ENCODE results near the gene SFXN3.

SFXN3 gene

GRCh38 chr10:101031128-101031795 is at the start of gene SFXN3, which contains the start of gene PDZD7:
Gene SFXN3, plus strand, starts transcription at chr10:101031234. Its CDS starts 3,461 bp downstream, at chr10:101034695.
Gene PDZD7, minus strand, starts transcription at chr10:101031129. Its CDS starts 910 bp downstream, at chr10:101030219.
- peak; percentile 78 to 89 for DNase-seq

- no peak for DNase-seq
These were observed 47.9 kb upstream of the SFXN3 start for GRCh38 chr10:100982916-100983830.

DNA sequence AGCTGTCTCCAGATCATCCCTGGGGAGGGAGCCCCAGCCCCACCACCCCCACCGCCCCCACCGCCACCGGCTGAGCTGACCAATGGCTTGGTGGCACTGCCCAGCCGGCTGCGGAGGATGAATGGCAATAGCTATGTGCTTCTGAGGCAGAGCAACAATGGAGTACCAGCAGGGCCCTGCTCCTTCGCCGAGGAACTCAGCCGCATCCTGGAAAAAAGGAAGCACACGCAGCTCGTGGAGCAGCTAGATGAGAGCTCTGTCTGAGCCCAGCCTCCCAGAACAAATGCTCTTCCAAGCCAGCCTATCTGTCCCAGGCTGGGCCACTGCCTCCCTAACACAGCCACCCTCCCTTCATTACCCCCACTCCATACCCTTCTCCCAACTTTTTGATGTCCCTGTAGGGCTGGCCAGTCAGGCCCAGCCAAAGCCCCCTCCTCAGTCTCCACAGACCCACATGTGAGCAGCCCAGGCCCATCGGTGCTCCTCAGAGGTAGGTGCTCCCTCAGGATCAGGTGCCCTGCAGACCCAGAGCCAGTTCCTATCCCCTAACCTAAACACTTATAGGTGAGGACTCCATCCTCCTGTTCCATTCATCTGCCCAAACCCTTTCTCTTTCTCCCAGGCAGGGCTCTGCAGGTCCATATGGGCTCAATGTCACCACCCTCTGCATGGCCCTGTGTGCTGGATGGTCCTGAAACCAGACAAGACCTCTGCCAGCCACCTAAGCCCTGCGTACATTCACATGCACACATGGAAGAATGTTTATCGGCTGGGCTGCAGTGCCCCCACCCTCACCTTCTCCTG is 47.0 kb upstream of the SFXN3 start:
- no peak for DNase-seq

GRCh38 chr10:100984672-100985177 is 46.3 kb upstream of the SFXN3 start:
- no peak for DNase-seq

GRCh38 chr10:100985336-100985735 is 45.7 kb upstream of the SFXN3 start:
- DNase-seq = no peak

DNA sequence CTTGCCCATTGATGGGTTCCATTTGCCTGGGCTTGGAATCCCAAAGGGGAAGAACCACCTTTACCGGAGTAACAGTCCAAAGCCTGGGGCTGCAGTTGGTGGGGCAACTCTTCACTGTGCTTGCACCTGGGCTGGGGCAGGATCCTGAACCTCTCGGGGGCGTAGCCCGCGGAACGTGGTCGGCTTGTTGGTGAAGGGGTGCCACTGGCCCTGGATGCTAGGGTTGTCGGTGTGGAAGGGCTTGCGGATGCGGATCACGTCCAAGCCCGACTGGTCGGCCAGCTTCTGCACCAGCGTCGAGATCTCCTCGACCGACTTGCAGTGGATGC is 44.4 kb upstream of the SFXN3 start:
- DNase-seq = no peak

GRCh38 chr10:100986952-100987684 is 43.9 kb upstream of the SFXN3 start, which contains the start of the genes MRPL43 and TWNK:
Gene MRPL43, minus strand, starts transcription at chr10:100987497. Its CDS starts 54 bp downstream, at chr10:100987443.
Gene TWNK, plus strand, starts transcription at chr10:100987543. Its CDS starts 668 bp downstream, at chr10:100988211.
- DNase-seq = peak; percentile 54 to 67

GRCh38 chr10:100987685-100988049 is 43.4 kb upstream of the SFXN3 start:
- no peak for DNase-seq

DNA sequence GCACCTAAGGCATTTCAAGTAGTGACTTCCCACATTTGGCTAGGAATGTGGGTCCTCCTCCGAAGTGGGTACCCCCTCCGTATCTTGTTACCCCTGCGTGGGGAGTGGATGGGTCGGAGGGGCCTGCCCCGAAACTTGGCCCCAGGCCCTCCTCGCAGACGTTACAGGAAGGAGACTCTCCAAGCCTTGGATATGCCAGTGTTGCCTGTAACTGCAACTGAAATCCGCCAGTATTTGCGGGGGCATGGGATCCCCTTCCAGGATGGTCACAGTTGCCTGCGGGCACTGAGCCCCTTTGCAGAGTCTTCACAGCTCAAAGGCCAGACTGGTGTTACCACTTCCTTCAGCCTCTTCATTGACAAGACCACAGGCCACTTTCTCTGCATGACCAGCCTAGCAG is 42.9 kb upstream of the SFXN3 start:
- DNase-seq = no peak

DNA sequence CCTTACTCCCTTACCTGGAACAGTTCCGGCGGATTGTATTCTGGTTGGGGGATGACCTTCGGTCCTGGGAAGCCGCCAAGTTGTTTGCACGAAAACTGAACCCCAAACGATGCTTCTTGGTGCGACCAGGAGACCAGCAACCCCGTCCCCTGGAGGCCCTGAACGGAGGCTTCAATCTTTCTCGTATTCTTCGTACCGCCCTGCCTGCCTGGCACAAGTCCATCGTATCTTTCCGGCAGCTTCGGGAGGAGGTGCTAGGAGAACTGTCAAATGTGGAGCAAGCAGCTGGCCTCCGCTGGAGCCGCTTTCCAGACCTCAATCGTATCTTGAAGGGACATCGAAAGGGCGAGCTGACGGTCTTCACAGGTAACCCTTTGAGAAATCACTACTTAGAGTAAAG is 41.9 kb upstream of the SFXN3 start:
- DNase-seq = no peak

- DNase-seq = no peak
These were observed 36.9 kb upstream of the SFXN3 start for GRCh38 chr10:100993986-100994708.

DNA sequence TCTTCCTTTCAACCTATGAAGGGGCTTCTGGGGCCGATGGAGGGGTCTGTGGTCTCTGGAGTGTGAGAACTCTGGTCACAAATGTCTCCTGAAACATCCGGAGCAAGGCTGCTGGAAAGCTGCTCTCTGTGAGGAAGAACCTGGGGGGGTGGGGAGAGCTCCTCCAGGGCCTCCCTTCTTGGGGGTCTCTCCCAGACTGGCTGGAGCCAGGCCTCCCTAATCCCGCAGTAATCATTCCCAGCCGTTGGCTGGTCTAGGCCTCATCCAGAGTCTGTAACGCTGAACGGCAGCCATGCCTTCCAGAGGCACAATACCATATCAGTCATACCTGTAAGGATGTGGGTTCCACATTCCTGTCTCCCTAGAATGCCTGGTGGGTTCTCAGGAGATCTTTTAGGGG is 35.9 kb upstream of the SFXN3 start:
- DNase-seq = no peak

- DNase-seq = peak; percentile 16 to 17
These were observed 34.2 kb upstream of the SFXN3 start for GRCh38 chr10:100996678-100997359.

- DNase-seq = peak; percentile 28 to 61
These were observed 33.5 kb upstream of the SFXN3 start for GRCh38 chr10:100997360-100998182.

GRCh38 chr10:100998183-100998990 is 32.6 kb upstream of the SFXN3 start:
- DNase-seq = peak; percentile 86 to 87

DNA sequence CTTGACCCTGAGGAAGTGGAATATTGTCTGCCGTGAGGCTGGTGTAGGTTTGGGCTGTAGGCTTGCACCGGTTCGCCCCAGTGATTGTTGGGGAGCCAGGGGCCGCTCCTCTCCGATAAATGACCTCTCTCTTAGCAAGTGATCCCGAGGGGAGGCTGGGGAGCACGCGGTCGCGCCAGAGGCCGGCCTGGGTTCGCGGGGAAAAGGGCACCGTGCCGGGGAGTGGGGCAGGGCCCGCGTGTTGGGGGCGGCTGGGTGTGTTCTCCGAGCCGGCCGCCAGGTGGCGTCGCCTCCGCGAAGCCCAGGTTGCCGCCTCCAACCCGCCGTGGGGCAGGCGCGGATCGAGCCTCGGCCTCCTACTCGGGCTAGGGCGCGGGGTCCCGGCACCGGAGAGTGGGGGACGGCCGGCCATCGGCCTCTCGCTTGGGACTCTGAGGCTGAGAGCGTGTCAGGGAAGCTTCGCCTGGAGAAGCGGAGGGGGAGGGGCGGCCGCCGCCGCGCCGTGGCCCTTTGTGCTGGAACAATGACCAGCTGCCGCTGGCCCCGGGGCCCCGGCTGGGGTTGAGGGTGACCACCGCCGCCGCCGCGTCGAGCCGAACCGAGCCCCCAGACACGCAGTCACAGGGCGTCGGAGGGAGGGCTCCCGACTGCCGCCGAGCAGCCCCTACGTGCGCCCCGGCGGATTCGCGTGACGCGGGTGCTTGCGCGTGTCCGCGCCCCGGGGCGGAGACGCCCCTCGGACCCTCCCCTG is 31.9 kb upstream of the SFXN3 start:
- peak; percentile 43 to 56 for DNase-seq

DNA sequence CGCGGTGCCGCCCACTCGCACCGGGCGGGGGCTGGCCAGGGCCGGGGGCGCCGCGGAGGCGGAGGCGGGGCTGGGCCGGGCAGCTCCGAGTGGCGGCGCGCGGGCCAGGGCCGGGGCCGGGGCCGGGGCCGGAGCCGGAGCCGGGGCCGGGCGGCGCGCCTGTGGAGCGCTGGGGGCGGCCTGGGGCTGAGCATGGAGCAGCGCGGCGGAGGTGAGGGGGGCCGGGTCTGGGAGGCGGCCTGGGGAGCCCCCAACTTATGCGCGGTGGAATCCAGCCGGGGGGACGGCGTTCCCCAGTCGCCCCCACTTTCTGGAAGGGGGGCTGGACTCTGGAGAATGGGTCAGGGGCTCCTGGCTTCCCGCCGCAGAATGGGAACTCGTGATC is 31.3 kb upstream of the SFXN3 start, which contains the start of gene LZTS2:
Gene LZTS2, plus strand, starts transcription at position 67 of the 385 bp plus-strand sequence. CDS start 2,731 bp downstream, outside the sequence.
- DNase-seq = no peak
